ENCODE results near the gene LINGO3.

DNA sequence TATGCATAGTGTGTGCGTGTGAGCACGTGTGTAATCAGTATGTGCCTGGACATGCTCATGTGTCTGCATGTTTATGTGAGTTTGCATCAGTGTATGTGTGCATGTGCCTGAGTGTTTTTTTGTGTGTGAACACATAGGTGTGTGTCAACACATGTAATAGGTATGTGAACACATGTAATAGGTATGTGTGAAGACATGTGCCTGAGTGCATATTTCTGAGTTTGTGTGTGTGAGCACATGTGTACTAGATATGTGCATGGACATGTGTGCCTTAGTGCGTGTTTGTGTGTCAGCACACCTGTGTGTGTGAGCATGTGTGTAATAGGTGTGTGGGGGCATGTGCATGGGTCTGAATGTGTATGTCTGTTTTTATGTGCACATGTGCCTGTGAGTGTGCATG lies 27.9 kb upstream of the LINGO3 start:
- TF ChIP-seq, protein P1, sequence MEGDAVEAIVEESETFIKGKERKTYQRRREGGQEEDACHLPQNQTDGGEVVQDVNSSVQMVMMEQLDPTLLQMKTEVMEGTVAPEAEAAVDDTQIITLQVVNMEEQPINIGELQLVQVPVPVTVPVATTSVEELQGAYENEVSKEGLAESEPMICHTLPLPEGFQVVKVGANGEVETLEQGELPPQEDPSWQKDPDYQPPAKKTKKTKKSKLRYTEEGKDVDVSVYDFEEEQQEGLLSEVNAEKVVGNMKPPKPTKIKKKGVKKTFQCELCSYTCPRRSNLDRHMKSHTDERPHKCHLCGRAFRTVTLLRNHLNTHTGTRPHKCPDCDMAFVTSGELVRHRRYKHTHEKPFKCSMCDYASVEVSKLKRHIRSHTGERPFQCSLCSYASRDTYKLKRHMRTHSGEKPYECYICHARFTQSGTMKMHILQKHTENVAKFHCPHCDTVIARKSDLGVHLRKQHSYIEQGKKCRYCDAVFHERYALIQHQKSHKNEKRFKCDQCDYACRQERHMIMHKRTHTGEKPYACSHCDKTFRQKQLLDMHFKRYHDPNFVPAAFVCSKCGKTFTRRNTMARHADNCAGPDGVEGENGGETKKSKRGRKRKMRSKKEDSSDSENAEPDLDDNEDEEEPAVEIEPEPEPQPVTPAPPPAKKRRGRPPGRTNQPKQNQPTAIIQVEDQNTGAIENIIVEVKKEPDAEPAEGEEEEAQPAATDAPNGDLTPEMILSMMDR (conservative IDR thresholded peaks at IDR 0.05 in 1 of 2, IDR thresholded peaks at IDR 0.05 in 1 of 2; ENCODE audit: extremely low read depth in 1 of 2, insufficient read depth in 1 of 2, low read depth in 1 of 2, low read length in 2 of 2): no peak
- TF ChIP-seq EZH2 (IDR thresholded peaks at IDR 0.05; ENCODE audit: borderline replicate concordance, low read length): no peak
